H9 (cell line): Measurements from ENCODE around the gene BDH1. TPM values are rescaled to one million over a fixed set of nuclear protein-coding genes. Genes with fewer than 3 reads are reported as not detected.
"Not testable (repeated sequence)": the region's sequence is repeated elsewhere in the genome, so short reads cannot be mapped to it uniquely, and the experiment has no call there.

Source experiments
- DNase-seq: peaks from one replicate; pipeline ENCODE4 v3.0.0-alpha.2; 2017
- H2AFZ ChIP-seq: one replicate; pipeline ENCODE4 v1.6.1; 2013; ENCODE audit warnings: mild to moderate bottlenecking, low read length, control low read depth, moderate library complexity
- H2AK5ac ChIP-seq: 2 replicates; pipeline ENCODE4 v1.6.1; 2013; ENCODE audit warnings: low read length, control low read depth, mixed read lengths; ENCODE audit not compliant: insufficient read length
- H2BK120ac ChIP-seq: one replicate; pipeline ENCODE4 v1.6.1; 2013; ENCODE audit warnings: low read depth, mild to moderate bottlenecking, low read length, control low read depth, inconsistent platforms; ENCODE audit not compliant: poor library complexity, severe bottlenecking
- H2BK12ac ChIP-seq: 2 replicates; pipeline ENCODE4 v1.6.1; 2013; ENCODE audit warnings: low read length, control low read depth, mixed read lengths, low read depth; ENCODE audit not compliant: insufficient read length
- H2BK15ac ChIP-seq: 2 replicates; pipeline ENCODE4 v1.6.1; 2013; ENCODE audit warnings: low read depth, low read length, control low read depth
- H2BK20ac ChIP-seq: one replicate; pipeline ENCODE4 v1.6.1; 2013; ENCODE audit warnings: low read depth, mild to moderate bottlenecking, low read length, control low read depth, inconsistent platforms; ENCODE audit not compliant: poor library complexity, severe bottlenecking
- H2BK5ac ChIP-seq: 2 replicates; pipeline ENCODE4 v1.6.1; 2013; ENCODE audit warnings: low read length, control low read depth, mixed read lengths; ENCODE audit not compliant: insufficient read length
- H3K14ac ChIP-seq: 2 replicates; pipeline ENCODE4 v1.6.1; 2013; ENCODE audit warnings: low read length, control low read depth; ENCODE audit not compliant: insufficient read depth
- H3K18ac ChIP-seq: 2 replicates; pipeline ENCODE4 v1.6.1; 2013; ENCODE audit warnings: low read depth, mild to moderate bottlenecking, mixed read lengths, low read length, control low read depth; ENCODE audit not compliant: insufficient read length
- H3K23ac ChIP-seq: 2 replicates; pipeline ENCODE4 v1.6.1; 2013; ENCODE audit warnings: low read length, control low read depth, mixed read lengths, low read depth; ENCODE audit not compliant: insufficient read length
- H3K23me2 ChIP-seq: 2 replicates; pipeline ENCODE4 v1.6.1; 2013; ENCODE audit warnings: low read depth, mild to moderate bottlenecking, mixed read lengths, low read length, control low read depth; ENCODE audit not compliant: insufficient read length, poor library complexity, severe bottlenecking
- H3K27ac ChIP-seq: 2 replicates; pipeline ENCODE4 v1.5.1; 2013; ENCODE audit warnings: low read length, control low read depth, mixed read lengths, low read depth; ENCODE audit not compliant: insufficient read length
- H3K27me3 ChIP-seq: 2 replicates; pipeline ENCODE4 v1.6.1; 2013; ENCODE audit warnings: low read length, control low read depth, inconsistent platforms; ENCODE audit not compliant: insufficient read depth
- H3K4ac ChIP-seq: 2 replicates; pipeline ENCODE4 v1.6.1; 2013; ENCODE audit warnings: low read depth, mild to moderate bottlenecking, control low read depth, inconsistent platforms, low read length, moderate library complexity
- H3K4me1 ChIP-seq: 2 replicates; pipeline ENCODE4 v1.6.1; 2013; ENCODE audit warnings: low read length, control low read depth, inconsistent platforms; ENCODE audit not compliant: insufficient read depth
- H3K4me2 ChIP-seq: 2 replicates; pipeline ENCODE4 v1.6.1; 2013; ENCODE audit warnings: low read length, control low read depth, mixed read lengths; ENCODE audit not compliant: insufficient read length, insufficient read depth
- H3K56ac ChIP-seq: 2 replicates; pipeline ENCODE4 v1.6.1; 2013; ENCODE audit warnings: low read depth, mild to moderate bottlenecking, mixed read lengths, low read length, control low read depth; ENCODE audit not compliant: insufficient read length
- H3K79me1 ChIP-seq: 2 replicates; pipeline ENCODE4 v1.6.1; 2013; ENCODE audit warnings: low read depth, mild to moderate bottlenecking, moderate library complexity, low read length, control low read depth, inconsistent platforms; ENCODE audit not compliant: insufficient read depth, poor library complexity, severe bottlenecking
- H3K79me2 ChIP-seq: 2 replicates; pipeline ENCODE4 v1.6.1; 2013; ENCODE audit warnings: low read length, control low read depth, inconsistent platforms; ENCODE audit not compliant: insufficient read depth
- H3K9ac ChIP-seq: 2 replicates; pipeline ENCODE4 v1.6.1; 2013; ENCODE audit warnings: low read length, control low read depth, mixed read lengths; ENCODE audit not compliant: insufficient read length; ENCODE audit errors: extremely low read depth
- H3K9me3 ChIP-seq: one replicate; pipeline ENCODE4 v1.6.1; 2013; ENCODE audit warnings: low read depth, low read length, inconsistent platforms; ENCODE audit not compliant: control insufficient read depth
- H3T11ph ChIP-seq: one replicate; pipeline ENCODE4 v1.6.1; 2013; ENCODE audit warnings: mild to moderate bottlenecking, low read length, control low read depth, inconsistent platforms
- H4K20me1 ChIP-seq: one replicate; pipeline ENCODE4 v1.6.1; 2013; ENCODE audit not compliant: control insufficient read depth, insufficient read length, insufficient read depth
- H4K5ac ChIP-seq: 2 replicates; pipeline ENCODE4 v1.6.1; 2013; ENCODE audit warnings: low read depth, mild to moderate bottlenecking, mixed read lengths, low read length, control low read depth; ENCODE audit not compliant: insufficient read length
- H4K8ac ChIP-seq: replicated peaks from 2 replicates; pipeline ENCODE4 v1.6.1; 2013; ENCODE audit warnings: low read length, control low read depth, mixed read lengths, low read depth; ENCODE audit not compliant: insufficient read length
- H4K91ac ChIP-seq: 2 replicates; pipeline ENCODE4 v1.6.1; 2013; ENCODE audit warnings: low read depth, mild to moderate bottlenecking, moderate library complexity, mixed read lengths, low read length, control low read depth; ENCODE audit not compliant: insufficient read length
- H3K27ac Mint-ChIP-seq, 3 experiments: 2 replicates in 2 of 3; 3 replicates in 1 of 3; pipeline ENCODE4 v1.8.0; 2020 to 2021; ENCODE audit warnings: mixed read lengths in 3 of 3, mild to moderate bottlenecking in 1 of 3, moderate library complexity in 1 of 3
- H3K27me3 Mint-ChIP-seq: 2 replicates; pipeline ENCODE4 v1.8.0; 2021; ENCODE audit warnings: low read depth, mild to moderate bottlenecking, moderate library complexity, mixed read lengths
- H3K36me3 Mint-ChIP-seq, 3 experiments: 2 replicates in 2 of 3; 3 replicates in 1 of 3; pipeline ENCODE4 v1.8.0; 2020 to 2021; ENCODE audit warnings: low read depth in 3 of 3, mixed read lengths in 3 of 3; ENCODE audit not compliant: insufficient read depth in 1 of 3
- H3K4me1 Mint-ChIP-seq, 2 experiments: 2 replicates each; pipeline ENCODE4 v1.8.0; 2020; ENCODE audit warnings: mixed read lengths in 2 of 2
- H3K4me3 Mint-ChIP-seq, 2 experiments: 2 replicates in 1 of 2; 3 replicates in 1 of 2; pipeline ENCODE4 v1.8.0; 2020 to 2021; ENCODE audit warnings: mild to moderate bottlenecking in 2 of 2, mixed read lengths in 2 of 2, moderate library complexity in 1 of 2
- H3K9me3 Mint-ChIP-seq, 2 experiments: 2 replicates in 1 of 2; 3 replicates in 1 of 2; pipeline ENCODE4 v1.8.0; 2020; ENCODE audit warnings: mild to moderate bottlenecking in 2 of 2, mixed read lengths in 2 of 2, moderate library complexity in 1 of 2
- CTCF ChIP-seq: fragments of 200-600 bp; sonication (generic); conservative IDR thresholded peaks from 3 replicates; pipeline ENCODE4 v1.8.0; 2021; ENCODE audit warnings: antibody characterized with exemption, mild to moderate bottlenecking
- WGBS: extraction: QIAGEN DNeasy Blood & Tissue Kit; methylation state at CpG from one replicate; pipeline ENCODE4 v1.1.7; 2013; ENCODE audit warnings: missing lambda C conversion rate, low lambda C conversion rate, mixed read lengths; ENCODE audit not compliant: insufficient read length; ENCODE audit errors: extremely low coverage; 5-methylcytosine and 5-hydroxymethylcytosine counted together
- total RNA-seq: library from RNA; stranded (reverse); gene quantifications from 2 replicates; pipeline ENCODE4 v1.2.1, GENCODE V29; 2021

BDH1 gene
- total RNA-seq, 1 experiment from 2014 or later = 23.8 TPM

GRCh38 chr3:197589545-197589944, 33.8 kb upstream of the BDH1 start:
- Histone ChIP-seq H3K9me3 (no peaks in the 10 kb centered on the region), H3K27me3 (no peaks in the 10 kb centered on the region), H3K9ac (no peak overlapping the region), H4K20me1 (no peaks in the 10 kb centered on the region), H3K23me2 (no peaks in the 10 kb centered on the region), H4K91ac (no peak overlapping the region), H2BK5ac (no peak overlapping the region), H3K4me1 (no peaks in the 10 kb centered on the region; the same call in 1 of the 2 replicates), H4K8ac (no peak overlapping the region), H3K27ac (no peak overlapping the region), H2BK12ac (no peak overlapping the region), H3T11ph (no peak overlapping the region), H2AK5ac (no peak overlapping the region), H3K79me1 (no peaks in the 10 kb centered on the region), H3K23ac (no peak overlapping the region), H2AFZ (no peak overlapping the region), H3K56ac (no peak overlapping the region), H3K79me2 (no peaks in the 10 kb centered on the region), H3K14ac (no peak overlapping the region), H3K18ac (no peak overlapping the region), H3K4ac (no peak overlapping the region), H2BK20ac (no peak overlapping the region), H4K5ac (no peak overlapping the region), H3K4me2 (no peak overlapping the region), H2BK120ac (no peak overlapping the region), H2BK15ac (no peak overlapping the region)
- no peak for DNase-seq
- peaks cover 5 to 12% of the 10 kb centered on the region in 2 experiments for H3K4me1 Mint-ChIP-seq
- no peak overlapping the region for H3K27ac Mint-ChIP-seq
- no peak for TF ChIP-seq CTCF
- no peaks in the 10 kb centered on the region for H3K27me3 Mint-ChIP-seq
- H3K4me3 Mint-ChIP-seq = no peak overlapping the region
- no peaks in the 10 kb centered on the region for H3K36me3 Mint-ChIP-seq
- no CpG with 5 or more reads among the region's 13 CpGs for WGBS
- no peaks in the 10 kb centered on the region for H3K9me3 Mint-ChIP-seq

GRCh38 chr3:197586768-197587167, 31.0 kb upstream of the BDH1 start:
- H3K9ac ChIP-seq, H3K14ac ChIP-seq, H4K20me1 ChIP-seq, H2BK5ac ChIP-seq, H3K4me3 Mint-ChIP-seq, H3K27me3 ChIP-seq, H3K56ac ChIP-seq, H3K27ac Mint-ChIP-seq, H4K91ac ChIP-seq, H3K4me2 ChIP-seq, H3K4me1 Mint-ChIP-seq, H2AK5ac ChIP-seq, H3K79me2 ChIP-seq, H3K4me1 ChIP-seq, H2AFZ ChIP-seq, H3K4ac ChIP-seq, H3K18ac ChIP-seq, H3K23ac ChIP-seq, H2BK12ac ChIP-seq, H3K9me3 ChIP-seq, DNase-seq, H3K79me1 ChIP-seq, H2BK120ac ChIP-seq, H3K23me2 ChIP-seq, H4K5ac ChIP-seq, H3K27me3 Mint-ChIP-seq, H4K8ac ChIP-seq, H3T11ph ChIP-seq, H2BK15ac ChIP-seq, H3K27ac ChIP-seq, H3K9me3 Mint-ChIP-seq, H2BK20ac ChIP-seq, H3K36me3 Mint-ChIP-seq: not testable (repeated sequence)
- no CpG with 5 or more reads among the region's 11 CpGs for WGBS
